Heart left ventricle (tissue), 13 donors: ENCODE data around the gene DCTN4.

ENCODE experiments used
- POLR2A ChIP-seq, 2 donors: fragments of 450-650 bp; IDR thresholded peaks; one replicate each; pipeline ENCODE4 v1.6.1; 2017; ENCODE audit warnings: antibody characterized with exemption in 2 of 2, mild to moderate bottlenecking in 2 of 2, moderate library complexity in 2 of 2
- TF ChIP-seq, protein P1 (sequence below), 12 donors: fragments of 200-600 bp; sonication (generic) in 4 of 12; IDR thresholded peaks; one replicate each; pipeline versions ENCODE4 v1.5.0 to v1.8.0; 2018 to 2022; ENCODE audit warnings: antibody characterized with exemption in 12 of 12, mild to moderate bottlenecking in 5 of 12
- donor health status: ischemic (EF 13 %, LVEDD 7.1; RV severe dilation, severe dysfunction).
- donor health status: DM: no; HTN: yes; CAD: no.
- donor health status: DM: no; HTN: no; CAD: no.
- donor health status: ischemic (EF 25% LVEDD 6.9; RV normal size, moderate dysfunction).
- donor health status: ischemic (EF 25% LVEDD 5.7; RV mildly dilated, moderate dysfunction).
- donor health status: ischemic (EF 35%, LVEDD 5.7; RV mildly dilated, moderate dysfunction).
- donor health status: nonischemic (EF 11% LVEDD 7.7; RV severe dilation, severe dysfunction).
- donor health status: DM: yes; HTN: yes; CAD: no.
- donor health status: PGD.
- donor health status: ischemic (EF 29% LVEDD 5.4; RV normal size, mild dysfunction).
- donor health status: nonischemic (EF 23%, LVEDD 6.1; RV moderate dilation, normal function).

DNA sequence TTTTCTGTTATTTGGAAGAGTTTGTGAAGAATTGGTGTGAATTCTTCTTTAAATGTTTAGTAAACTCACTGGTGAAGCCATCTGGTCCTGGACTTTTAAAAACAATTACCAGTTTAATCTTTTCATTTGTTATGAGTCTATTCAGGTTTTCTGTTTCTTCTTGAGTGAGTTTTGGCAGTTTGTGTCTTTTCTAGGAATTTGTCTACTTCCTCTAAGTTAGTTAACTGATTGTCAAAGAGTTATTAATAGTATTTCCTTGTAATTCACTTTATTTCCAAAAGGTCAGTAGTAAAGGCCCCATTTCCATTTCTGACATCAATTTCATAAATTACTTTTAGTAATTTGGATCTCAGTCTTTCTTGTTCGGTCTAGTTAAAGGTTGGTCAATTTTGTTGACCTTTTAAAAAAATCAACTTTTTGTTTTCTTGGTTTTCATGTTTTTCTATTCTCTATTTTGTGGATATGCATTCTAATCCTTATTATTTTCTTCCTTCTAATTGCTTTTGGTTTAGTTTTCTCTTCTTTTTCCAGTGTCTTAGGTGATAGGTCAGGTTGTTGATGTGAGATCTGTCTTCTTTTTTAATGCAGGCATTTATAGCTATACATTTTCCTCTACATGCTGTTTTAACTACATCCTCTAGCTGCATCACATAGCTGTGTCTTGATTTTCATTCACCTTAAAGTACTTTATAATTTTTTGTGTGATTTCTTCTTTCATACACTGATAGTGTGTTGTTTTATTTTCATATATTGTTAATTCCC is 12.4 kb upstream of the DCTN4 start:
- TF ChIP-seq, protein P1, sequence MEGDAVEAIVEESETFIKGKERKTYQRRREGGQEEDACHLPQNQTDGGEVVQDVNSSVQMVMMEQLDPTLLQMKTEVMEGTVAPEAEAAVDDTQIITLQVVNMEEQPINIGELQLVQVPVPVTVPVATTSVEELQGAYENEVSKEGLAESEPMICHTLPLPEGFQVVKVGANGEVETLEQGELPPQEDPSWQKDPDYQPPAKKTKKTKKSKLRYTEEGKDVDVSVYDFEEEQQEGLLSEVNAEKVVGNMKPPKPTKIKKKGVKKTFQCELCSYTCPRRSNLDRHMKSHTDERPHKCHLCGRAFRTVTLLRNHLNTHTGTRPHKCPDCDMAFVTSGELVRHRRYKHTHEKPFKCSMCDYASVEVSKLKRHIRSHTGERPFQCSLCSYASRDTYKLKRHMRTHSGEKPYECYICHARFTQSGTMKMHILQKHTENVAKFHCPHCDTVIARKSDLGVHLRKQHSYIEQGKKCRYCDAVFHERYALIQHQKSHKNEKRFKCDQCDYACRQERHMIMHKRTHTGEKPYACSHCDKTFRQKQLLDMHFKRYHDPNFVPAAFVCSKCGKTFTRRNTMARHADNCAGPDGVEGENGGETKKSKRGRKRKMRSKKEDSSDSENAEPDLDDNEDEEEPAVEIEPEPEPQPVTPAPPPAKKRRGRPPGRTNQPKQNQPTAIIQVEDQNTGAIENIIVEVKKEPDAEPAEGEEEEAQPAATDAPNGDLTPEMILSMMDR (IDR thresholded peaks at IDR 0.05): no peak
- TF ChIP-seq POLR2A (IDR thresholded peaks at IDR 0.05): no peak
